Fibroblast of lung (primary cell): ENCODE results near the gene WASF3.

Experiments used
- EZH2 ChIP-seq: IDR thresholded peaks from 2 replicates; pipeline ENCODE4 v1.5.1; 2012; ENCODE audit warnings: low read length, control low read depth, mild to moderate bottlenecking; ENCODE audit errors: missing control alignments
- TF ChIP-seq, protein P1 (sequence below), 2 donors: IDR thresholded peaks in 1 of 2; conservative IDR thresholded peaks in 1 of 2; 1 replicate in 1 of 2; 2 replicates in 1 of 2; pipeline ENCODE4 v1.5.1; 2011 to 2012; ENCODE audit warnings: low read length in 2 of 2, control low read depth in 1 of 2, inconsistent platforms in 1 of 2, low read depth in 1 of 2, mild to moderate bottlenecking in 1 of 2

DNA sequence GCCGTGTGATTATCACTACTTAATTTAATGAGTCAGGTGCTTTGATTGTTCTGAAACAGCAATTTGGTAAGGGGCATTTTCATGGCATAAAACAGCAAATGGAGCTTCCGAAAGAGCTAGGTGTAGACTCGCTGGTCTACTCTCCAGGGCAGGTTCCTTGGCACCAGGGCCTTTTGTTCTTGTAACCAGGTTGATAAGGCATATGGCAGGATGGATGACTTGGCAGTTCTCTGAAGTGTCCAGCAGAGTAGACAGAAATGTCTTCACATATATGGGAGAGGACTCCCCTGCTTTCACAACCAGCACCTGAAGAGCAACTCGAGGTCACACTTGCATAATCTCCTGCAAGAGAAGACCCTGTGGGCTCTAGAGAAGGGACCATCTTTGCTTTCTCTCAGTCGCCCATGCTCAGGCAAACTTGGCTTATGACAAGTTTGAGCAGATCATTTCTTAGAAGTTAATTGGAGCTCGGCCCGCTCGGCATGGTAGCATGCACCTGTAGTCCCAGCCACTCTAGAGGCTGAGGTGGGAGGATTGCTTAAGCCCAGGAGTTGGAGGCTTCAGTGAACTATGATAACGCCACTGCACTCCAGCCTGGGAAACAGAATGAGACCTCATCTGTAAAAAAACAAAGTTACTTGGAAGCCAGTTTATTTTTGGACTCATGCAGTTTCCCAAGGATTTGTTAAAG, 23.3 kb upstream of the WASF3 start:
- TF ChIP-seq, protein P1, sequence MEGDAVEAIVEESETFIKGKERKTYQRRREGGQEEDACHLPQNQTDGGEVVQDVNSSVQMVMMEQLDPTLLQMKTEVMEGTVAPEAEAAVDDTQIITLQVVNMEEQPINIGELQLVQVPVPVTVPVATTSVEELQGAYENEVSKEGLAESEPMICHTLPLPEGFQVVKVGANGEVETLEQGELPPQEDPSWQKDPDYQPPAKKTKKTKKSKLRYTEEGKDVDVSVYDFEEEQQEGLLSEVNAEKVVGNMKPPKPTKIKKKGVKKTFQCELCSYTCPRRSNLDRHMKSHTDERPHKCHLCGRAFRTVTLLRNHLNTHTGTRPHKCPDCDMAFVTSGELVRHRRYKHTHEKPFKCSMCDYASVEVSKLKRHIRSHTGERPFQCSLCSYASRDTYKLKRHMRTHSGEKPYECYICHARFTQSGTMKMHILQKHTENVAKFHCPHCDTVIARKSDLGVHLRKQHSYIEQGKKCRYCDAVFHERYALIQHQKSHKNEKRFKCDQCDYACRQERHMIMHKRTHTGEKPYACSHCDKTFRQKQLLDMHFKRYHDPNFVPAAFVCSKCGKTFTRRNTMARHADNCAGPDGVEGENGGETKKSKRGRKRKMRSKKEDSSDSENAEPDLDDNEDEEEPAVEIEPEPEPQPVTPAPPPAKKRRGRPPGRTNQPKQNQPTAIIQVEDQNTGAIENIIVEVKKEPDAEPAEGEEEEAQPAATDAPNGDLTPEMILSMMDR (conservative IDR thresholded peaks at IDR 0.05 in 1 of 2, IDR thresholded peaks at IDR 0.05 in 1 of 2; ENCODE audit: low read depth in 1 of 2, low read length in 2 of 2) = no peak
- TF ChIP-seq EZH2 = no peak
